Activated naive CD4-positive, alpha-beta T cell treated with anti-CD3 and anti-CD28 coated beads, Interleukin-2, amount 50 U/mL, for 16 hours (primary cell): ENCODE results near the gene CYP2A7.
"Not testable (repeated sequence)": the region's sequence is repeated elsewhere in the genome, so short reads cannot be mapped to it uniquely, and the experiment has no call there.

Experiments
- DNase-seq: peaks from one replicate; pipeline ENCODE4 v3.0.0-alpha.2; 2020

CYP2A7 gene

DNA sequence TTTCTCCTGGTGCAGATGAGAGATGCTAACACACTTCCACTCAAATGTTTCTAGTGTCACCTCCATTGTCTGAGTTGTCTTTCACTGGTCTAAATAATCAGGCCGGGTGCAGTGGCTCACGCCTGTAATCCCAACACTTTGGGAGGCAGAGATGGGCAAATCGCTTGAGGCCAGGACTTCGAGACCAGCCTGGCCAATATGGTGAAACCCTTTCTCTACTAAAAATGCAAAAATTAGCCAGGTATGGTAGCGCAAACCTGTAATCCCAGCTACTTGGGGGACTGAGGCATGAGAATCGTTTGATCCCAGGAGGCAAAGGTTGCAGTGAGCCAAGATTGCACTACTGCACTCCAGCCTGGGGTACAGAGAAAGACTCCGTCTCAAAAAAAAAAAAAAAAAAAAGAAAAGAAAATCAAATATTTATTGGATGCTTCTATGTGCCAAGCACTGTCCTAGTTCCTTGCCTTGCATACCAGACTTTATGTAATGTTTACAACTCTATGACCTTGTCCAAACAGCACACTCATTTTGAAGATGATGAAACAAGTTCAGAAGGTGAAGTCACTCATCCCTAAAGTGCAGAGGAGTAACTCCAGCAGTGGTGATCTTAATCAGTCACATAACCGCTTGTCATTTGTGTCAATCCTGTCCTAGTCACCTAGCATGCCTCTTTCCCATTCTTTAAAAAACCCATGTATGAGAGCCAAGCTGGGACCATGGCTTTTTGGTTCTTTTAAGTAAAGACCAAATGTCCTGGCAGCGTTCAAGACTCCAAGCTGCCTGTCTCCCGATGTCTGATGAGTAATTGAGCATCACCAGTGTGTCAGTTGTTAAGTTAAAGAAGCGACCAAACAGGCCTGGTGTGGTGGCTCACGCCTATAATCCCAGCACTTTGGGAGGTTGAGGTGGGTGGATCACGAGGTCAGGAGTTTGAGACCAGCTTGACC is 15.1 kb upstream of the CYP2A7 start:
- DNase-seq, result not testable (repeated sequence)

DNA sequence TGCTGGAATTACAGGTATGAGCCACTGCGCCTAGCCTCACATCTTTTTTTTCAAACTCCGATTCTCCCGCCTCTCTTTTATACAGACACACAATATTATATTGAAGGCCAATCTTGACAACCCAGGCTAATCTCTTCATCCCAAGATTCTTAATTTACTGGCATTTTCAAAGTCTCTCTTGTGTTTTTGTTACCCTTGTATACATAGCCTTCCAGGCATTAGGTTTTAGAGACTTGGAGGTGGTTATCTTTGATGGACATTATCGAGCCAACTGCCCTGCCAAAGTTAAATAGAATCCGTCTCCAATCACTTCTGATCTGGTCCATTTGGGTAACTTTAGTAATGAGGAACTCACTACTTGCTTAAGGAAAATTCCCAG is 14.4 kb upstream of the CYP2A7 start:
- no peak for DNase-seq

DNA sequence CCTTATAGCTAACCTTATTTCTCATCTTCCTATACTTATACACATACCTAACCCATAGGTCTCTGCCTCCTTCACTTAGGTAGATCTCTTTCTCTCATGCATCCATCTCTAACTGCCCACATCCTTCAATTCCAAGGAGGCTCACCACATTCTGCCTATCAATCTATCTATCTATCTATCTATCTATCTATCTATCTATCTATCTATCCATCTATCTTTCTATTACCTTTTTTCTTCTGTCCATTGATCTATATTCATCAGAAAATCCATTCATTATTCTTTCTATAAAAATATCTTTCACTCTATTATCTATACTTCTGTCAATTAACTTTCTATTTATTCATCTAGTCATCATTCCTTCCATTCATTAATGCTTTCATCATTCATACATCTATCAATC is 11.1 kb upstream of the CYP2A7 start:
- DNase-seq, result no peak

DNA sequence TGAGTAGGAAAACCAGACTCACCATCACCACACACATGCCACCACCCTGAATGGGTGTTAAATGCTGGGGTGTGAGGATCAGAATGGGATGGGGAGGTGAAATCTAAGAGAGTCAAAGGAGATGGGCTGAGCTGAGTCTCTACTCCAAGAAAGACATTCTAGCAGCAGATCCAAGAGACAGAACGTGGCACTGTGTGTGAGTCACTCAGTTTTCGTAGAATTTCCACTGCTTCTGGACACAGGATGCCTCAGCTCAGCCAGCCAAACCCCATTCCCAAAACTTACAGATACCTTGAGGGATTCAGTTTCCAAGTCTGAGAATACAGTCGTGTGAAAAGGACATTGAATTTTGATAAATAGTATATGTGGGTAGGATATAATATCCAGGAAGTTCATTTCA is 7.3 kb upstream of the CYP2A7 start:
- DNase-seq, result no peak

DNA sequence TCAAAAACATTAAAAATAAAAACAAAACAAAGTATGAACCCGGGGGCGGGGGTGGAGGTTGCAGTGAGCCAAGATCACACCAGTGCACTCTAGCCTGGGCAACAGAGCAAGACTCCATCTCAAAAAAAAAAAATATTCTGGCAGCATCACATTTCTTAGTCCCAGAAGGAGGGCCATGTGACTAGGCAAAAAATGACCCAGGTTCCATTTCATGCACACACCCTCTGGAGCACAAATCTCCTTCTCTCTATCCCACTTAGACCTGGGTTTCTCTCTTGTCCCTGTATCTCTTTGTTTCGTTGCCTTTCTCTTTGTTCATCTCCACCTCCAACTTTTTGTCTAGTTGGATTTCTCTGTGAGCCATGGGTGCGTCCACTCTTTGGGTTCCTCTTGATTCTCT is 6.2 kb upstream of the CYP2A7 start:
- no peak for DNase-seq

DNA sequence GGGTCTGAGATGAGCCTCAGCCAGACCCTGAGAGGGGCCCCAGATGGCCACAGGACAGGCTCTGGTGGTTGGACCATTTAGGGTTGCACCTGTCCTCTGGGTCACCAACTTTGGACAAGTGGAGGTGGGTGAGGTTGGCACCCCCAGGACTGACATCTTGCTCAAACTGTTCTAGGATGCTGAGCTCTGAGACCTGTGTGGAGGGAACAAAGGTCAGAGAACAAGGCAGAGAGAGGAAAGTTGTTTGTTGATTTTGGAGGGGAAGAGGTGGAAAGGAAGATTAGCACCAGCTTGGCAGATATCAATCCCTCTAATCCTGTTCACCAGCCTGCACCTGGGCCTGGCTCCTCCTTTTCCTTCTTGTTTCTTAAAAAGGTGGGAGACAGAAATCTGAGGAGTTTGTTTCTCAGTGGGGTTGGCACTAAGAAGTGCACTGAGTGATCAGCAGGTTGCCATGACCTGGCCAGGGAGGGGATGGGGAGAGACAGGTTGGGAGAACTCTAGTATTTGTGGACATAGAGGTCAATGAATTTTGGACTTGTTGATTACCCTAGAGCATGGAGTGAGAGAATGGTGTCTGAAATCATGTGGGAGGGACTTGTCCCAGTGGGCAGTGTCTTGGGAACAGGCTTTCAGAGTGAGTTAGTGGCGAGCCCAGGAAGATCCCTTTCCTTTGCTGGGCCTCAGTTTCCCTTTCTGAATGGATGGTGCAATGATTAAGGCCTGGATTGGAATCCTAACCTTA is 2.3 kb upstream of the CYP2A7 start:
- DNase-seq, result not testable (repeated sequence)

DNA sequence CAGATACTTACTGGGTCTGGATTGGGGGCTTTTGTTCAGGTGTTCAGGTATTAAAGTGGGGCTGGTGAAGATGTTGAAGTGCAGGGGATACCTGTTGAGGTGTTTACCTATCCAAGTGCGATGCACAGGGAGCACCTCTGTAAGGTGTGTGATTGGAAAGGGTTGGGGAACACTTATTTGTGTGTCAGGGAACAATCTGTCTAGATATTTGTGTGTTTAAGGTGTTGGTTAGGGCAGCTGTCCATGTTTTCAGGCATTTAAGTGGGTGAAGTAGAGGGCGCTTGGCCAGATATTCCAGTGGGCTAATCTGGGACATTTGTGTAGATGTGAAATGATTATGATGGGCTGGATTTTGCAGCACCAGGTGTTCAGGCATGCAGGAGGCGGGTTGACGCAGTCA is 2.7 kb downstream of the CYP2A7 start:
- not testable (repeated sequence) for DNase-seq

DNA sequence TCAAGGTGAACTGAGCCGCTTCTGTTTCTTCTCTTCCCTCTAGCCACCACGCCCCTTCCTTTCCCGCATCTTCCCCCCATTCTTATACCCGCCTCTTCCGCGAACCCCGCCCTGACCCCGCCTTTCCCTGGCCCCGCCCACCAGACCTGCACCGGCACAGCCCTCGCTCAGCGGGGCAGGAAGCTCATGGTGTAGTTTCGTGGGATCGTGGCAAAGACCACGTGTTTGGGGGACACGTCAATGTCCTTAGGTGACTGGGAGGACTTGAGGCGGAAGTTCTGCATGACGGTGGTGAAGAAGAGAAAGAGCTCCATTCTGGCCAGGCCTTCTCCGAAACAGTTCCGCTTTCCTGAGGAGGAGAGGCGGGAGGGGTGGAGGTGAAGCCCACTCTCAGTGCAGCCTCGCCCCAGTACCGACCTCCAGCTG is 6.5 kb downstream of the CYP2A7 start:
- DNase-seq, result peak; percentile 92

DNA sequence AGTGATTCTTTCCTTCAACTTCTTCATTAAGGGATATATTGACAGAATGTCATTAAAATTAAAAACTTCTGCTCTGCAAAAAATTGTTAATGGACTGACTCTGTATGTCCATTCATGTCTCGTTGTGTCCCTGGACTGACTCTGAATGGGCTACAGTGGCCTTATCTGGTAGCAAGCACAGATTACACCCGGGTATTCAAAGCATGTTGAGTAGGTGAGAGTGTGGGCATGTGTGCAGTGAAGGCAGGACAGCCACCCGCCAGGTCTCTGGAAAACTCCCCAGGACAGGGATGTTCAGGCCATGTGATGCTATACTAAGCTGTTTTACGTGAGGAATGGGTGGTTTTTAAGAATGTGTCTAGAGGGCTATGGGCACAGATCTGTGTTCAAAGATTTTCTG is 7.2 kb downstream of the CYP2A7 start:
- DNase-seq, result not testable (repeated sequence)

DNA sequence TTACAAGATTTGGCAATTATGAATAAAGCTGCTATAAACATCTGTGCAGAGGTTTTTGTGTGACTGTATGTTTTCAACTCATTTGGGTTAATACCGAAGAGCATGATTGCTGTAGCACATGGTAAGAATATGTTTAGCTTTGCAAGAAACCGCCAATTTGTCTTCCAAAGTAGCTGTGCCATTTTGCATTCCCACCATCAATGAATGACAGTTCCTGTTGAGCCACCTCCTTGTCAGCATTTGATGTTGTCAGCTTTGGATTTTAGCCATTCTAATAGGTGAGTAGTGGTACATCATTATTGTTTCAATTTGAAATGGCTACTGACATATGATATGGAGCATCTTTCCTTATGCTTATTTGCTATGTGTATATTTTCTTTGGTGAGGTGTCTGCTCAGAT is 8.2 kb downstream of the CYP2A7 start:
- DNase-seq, result not testable (repeated sequence)

DNA sequence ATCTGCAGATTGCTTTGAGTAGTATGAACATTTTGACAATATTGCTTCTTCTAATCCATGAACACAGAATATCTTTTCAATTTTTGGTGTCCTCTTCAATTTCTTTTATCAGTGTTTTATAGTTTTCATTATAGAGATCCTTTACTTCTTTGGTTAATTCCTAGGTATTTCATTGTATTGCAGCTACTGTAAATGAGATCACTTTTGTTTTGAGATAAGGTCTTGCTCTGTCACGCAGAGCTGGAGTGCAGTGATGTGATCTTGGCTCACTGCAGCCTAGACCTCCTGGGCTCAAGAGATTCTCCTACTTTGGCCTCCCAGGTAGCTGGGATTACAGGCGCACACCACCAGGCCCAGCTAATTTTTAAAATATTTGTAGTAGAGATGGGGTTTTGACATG is 9.8 kb downstream of the CYP2A7 start:
- DNase-seq, result no peak

DNA sequence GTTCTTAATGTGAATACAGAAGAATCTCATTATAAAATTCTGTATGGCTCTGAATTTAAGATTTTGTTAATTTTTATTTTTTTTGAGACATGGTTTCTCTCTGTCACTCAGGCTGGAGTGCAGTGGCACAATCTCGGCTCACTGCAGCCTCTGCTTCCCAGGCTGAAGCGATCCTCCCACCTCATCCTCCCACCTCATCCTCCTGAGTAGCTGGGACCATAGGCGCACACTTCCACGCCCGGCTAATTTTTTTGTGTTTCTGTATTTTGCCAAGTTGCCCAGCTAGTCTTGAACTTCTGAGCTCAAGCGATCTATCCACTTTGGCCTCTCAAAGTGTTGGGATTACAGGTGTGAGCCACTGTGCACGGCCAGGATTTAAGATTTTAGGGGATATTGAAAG is 14.3 kb downstream of the CYP2A7 start:
- no peak for DNase-seq

DNA sequence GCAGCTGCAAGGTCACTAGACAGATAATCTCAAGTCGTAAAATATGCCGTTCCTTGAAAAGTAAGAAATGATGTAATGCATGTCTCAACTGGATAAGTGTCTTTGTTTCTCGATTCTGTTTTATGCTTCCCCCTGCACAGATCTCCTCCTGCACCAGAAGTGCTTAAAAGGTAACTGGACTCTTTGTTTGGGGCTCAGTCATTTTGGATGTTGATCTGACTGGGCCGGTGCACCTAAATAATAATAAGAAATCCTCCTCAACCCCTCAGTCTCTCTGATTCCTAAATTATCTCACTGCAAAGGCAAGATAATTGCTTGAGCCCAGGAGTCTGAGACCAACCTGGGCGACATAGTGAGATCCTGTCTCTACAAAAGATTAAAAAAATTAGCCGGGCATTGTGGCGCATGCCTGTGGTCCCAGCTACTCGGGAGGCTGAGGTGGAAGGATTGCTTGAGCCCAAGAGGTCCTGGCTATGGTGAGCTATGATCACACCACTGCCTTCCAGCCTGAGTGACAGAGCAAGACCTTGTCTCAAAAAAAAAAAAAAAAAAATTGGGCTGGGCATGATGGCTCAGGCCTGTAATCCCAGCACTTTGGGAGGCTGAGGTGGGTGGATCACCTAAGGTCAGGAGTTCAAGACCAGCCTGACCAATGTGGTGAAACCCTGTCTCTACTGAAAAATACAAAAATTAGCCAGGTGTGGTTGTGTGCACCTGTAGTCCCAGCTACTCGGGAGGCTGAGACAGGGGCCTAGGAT is 17.1 kb downstream of the CYP2A7 start:
- not testable (repeated sequence) for DNase-seq

DNA sequence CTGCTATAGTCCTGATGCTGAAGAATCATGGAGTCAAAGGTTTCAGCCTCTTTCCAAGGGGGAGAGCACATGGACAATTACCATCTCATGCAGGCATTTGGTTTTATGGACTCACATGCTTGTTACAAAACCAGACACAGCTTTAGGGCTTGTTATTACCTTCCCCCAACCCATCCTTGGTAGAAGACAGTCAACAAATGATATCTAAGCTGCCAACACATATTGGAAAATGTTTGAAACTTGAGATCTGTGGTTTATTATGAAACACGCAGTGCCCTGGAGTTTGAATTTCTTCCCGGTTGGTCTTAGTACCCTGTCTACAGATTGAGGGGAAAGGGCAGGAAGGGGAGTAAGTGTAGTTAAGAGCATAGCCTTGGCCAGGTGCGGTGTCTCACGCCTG is 19.2 kb downstream of the CYP2A7 start:
- DNase-seq, result no peak

DNA sequence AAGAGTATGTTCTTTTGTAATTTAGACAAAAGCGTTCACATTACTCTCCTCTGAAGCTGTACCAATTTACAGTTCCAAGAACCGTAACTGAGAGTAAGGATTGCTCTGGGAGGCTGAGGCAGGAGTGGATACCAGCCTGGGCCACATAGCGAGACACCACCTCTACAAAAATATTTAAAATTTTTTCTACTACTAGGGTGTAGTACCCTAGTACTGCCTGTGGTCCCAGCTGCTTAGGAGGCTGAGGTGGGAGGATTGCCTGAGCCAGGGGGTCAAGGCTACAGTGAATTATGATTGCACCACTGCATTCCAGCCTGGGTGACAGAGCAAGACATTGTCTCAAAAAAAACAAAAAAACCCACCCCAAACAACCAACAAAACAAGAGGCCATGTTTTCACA is 19.7 kb downstream of the CYP2A7 start:
- no peak for DNase-seq

DNA sequence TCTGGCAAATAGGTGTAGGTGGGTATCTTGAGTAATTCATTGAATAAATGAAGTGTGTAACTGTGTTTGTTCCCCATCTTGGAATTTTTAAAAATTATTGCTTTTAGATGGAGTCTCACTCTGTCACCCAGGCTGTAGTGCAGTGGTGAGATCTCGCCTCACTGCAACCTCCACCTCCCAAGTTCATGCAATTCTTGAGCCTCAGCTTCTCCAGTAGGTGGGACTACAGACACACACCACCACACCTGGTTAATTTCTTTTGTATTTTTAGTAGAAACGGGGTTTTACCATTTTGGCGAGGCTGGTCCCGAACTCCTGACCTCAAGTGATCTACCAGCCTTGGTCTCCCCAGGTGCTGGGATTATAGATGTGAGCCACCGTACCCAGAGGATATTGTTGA is 23.9 kb downstream of the CYP2A7 start:
- no peak for DNase-seq

DNA sequence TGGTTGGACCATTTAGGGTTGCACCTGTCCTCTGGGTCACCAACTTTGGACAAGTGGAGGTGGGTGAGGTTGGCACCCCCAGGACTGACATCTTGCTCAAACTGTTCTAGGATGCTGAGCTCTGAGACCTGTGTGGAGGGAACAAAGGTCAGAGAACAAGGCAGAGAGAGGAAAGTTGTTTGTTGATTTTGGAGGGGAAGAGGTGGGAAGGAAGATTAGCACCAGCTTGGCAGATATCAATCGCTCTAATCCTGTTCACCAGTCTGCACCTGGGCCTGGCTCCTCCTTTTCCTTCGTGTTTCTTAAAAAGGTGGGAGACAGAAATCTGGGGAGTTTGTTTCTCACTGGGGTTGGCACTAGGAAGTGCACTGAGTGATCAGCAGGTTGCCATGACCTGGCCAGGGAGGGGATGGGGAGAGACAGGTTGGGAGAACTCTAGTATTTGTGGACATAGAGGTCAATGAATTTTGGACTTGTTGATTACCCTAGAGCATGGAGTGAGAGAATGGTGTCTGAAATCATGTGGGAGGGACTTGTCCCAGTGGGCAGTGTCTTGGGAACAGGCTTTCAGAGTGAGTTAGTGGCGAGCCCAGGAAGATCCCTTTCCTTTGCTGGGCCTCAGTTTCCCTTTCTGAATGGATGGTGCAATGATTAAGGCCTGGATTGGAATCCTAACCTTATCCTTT is 29.4 kb downstream of the CYP2A7 start:
- not testable (repeated sequence) for DNase-seq

DNA sequence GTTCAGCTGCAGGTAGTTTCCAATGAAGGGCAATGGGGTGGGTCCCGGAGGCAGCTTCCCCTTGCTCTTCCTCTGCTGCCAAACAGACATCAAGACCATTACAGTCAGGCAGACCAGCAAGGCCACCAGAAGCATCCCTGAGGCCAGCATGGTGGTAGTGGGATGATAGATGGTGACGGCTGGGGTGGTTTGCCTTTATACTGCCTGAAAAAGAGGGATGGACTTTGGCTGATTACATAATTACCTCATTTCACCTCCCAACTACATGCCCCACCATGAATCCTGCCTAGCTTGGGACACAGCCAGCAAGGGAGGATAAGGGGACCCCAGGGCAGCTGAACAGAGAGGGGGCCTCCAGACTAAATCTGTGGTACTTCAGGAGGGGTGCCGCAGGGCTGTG is 31.8 kb downstream of the CYP2A7 start, which contains the start of gene CYP2A6:
Gene CYP2A6 (minus strand): TSS at position 171 of the 400 bp plus-strand sequence. CDS start 21 bp downstream, at position 150.
- not testable (repeated sequence) for DNase-seq

DNA sequence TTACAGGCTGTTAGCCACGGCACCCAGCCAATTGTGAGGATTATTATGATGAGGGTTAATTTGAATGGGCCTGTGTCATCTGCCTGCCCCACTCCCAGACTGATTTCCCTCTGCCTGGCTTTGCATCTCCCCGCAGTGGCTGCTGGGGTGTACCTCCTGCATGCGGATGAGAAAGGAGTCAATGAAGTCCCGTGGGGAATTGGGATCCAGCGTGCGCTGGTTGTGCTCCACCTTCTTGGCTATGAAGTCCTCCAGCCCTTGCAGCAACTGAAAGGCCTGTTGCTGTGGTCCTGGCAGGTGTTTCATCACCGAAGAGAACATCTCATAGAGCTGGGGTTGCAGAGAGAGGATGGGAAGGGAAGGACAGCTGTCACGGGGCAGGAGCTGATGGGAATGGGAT is 35.3 kb downstream of the CYP2A7 start:
- DNase-seq, result not testable (repeated sequence)

DNA sequence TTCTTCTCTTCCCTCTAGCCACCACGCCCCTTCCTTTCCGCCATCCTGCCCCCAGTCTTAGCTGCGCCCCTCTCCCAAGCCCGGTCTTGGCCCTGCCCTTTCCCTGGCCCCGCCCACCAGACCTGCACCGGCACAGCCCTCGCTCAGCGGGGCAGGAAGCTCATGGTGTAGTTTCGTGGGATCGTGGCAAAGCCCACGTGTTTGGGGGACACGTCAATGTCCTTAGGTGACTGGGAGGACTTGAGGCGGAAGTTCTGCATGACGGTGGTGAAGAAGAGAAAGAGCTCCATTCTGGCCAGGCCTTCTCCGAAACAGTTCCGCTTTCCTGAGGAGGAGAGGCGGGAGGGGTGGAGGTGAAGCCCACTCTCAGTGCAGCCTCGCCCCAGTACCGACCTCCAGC is 38.4 kb downstream of the CYP2A7 start:
- peak; percentile 67 for DNase-seq

DNA sequence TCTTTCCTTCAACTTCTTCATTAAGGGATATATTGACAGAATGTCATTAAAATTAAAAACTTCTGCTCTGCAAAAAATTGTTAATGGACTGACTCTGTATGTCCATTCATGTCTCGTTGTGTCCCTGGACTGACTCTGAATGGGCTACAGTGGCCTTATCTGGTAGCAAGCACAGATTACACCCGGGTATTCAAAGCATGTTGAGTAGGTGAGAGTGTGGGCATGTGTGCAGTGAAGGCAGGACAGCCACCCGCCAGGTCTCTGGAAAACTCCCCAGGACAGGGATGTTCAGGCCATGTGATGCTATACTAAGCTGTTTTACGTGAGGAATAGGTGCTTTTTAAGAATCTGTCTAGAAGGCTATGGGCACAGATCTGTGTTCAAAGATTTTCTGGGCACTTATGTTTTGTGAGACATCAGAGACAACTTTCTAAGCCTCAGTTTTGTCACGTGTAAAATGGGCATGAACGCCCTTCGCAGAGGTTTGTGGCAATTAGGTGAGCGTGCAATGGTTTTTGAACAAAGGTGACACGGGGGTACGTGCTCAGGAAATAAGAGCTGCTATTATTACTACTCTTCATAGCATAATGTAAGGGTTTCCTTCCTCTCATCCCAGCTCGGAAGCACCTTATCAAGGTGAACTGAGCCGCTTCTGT is 38.9 kb downstream of the CYP2A7 start:
- not testable (repeated sequence) for DNase-seq

DNA sequence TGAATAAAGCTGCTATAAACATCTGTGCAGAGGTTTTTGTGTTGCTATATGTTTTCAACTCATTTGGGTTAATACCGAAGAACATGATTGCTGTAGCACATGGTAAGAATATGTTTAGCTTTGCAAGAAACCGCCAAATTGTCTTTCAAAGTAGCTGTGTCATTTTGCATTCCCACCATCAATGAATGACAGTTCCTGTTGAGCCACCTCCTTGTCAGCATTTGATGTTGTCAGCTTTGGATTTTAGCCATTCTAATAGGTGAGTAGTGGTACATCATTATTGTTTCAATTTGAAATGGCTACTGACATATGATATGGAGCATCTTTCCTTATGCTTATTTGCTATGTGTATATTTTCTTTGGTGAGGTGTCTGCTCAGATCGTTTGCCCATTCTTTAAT is 40.0 kb downstream of the CYP2A7 start:
- not testable (repeated sequence) for DNase-seq
